B cell (primary cell): Measurements from ENCODE around the gene BPIFB2. TPM values are rescaled to one million over a fixed set of nuclear protein-coding genes. Genes with fewer than 3 reads are reported as not detected.

Experiments
- ATAC-seq: fragments of 200-7000 bp; cut with Tn5 transposase; one replicate; pipeline ENCODE4 v1.10.0; 2021; ENCODE audit warnings: low read depth, mild to moderate bottlenecking, moderate number of reproducible peaks, moderate library complexity
- CTCF ChIA-PET: fragments of 350-600 bp; sonication (Branson Sonifier 250); formaldehyde crosslinking; loops from one replicate; lab custom pipeline; 2021; ENCODE audit warnings: antibody characterized with exemption, inconsistent platforms; lab: Charles Lee
- POLR2A ChIA-PET: fragments of 350-600 bp; sonication (Branson Sonifier 250); formaldehyde crosslinking; loops from one replicate; lab custom pipeline; 2021; ENCODE audit warnings: antibody characterized with exemption; lab: Charles Lee
- DNase-seq: peaks from one replicate; pipeline ENCODE4 v3.0.0; 2013
- H2AFZ ChIP-seq: 2 replicates; pipeline ENCODE4 v1.6.1; 2012; ENCODE audit warnings: mild to moderate bottlenecking, low read depth, low read length; ENCODE audit not compliant: insufficient read depth, poor library complexity, severe bottlenecking
- H3K27ac ChIP-seq, 2 donors: 1 replicate in 1 of 2; 2 replicates in 1 of 2; pipeline ENCODE4 v1.5.1; 2012 to 2013; ENCODE audit warnings: low read length in 2 of 2, mild to moderate bottlenecking in 2 of 2, moderate library complexity in 1 of 2
- H3K27me3 ChIP-seq, 4 experiments: fragments of 200-600 bp in 1 of 4; sonication (generic) in 1 of 4; replicated peaks in 1 of 4; 1 replicate in 2 of 4; 2 replicates in 2 of 4; pipeline versions ENCODE4 v1.6.1 to v1.7.0; 2013 to 2016; ENCODE audit warnings: low read length in 3 of 4, mild to moderate bottlenecking in 2 of 4, mixed read lengths in 1 of 4, moderate library complexity in 1 of 4; ENCODE audit not compliant: insufficient read depth in 4 of 4, control insufficient read depth in 3 of 4; ENCODE audit errors: control extremely low read depth in 1 of 4
- H3K36me3 ChIP-seq, 2 experiments: replicated peaks in 1 of 2; 1 replicate in 1 of 2; 2 replicates in 1 of 2; pipeline versions ENCODE4 v1.6.1 to v1.7.1; 2013; ENCODE audit warnings: low read length in 1 of 2; ENCODE audit not compliant: insufficient read depth in 2 of 2, control insufficient read depth in 1 of 2; ENCODE audit errors: control extremely low read depth in 1 of 2, extremely low read depth in 1 of 2
- H3K4me1 ChIP-seq, 2 donors: fragments of 200-600 bp in 1 of 2; sonication (generic) in 1 of 2; 1 replicate in 1 of 2; 2 replicates in 1 of 2; pipeline versions ENCODE4 v1.5.1 to v1.6.1; 2013 to 2017; ENCODE audit warnings: low read length in 2 of 2; ENCODE audit not compliant: control insufficient read depth in 2 of 2, insufficient read depth in 2 of 2
- H3K4me2 ChIP-seq: replicated peaks from 2 replicates; pipeline ENCODE3; 2012; ENCODE audit warnings: mild to moderate bottlenecking, low read depth, low read length; ENCODE audit not compliant: poor library complexity, severe bottlenecking
- H3K4me3 ChIP-seq, 5 experiments: fragments of 200-600 bp in 1 of 5; sonication (generic) in 1 of 5; 1 replicate in 3 of 5; 2 replicates in 2 of 5; pipeline versions ENCODE4 v1.5.1 to v1.7.0; 2011 to 2016; ENCODE audit warnings: low read length in 4 of 5, mild to moderate bottlenecking in 4 of 5, low read depth in 2 of 5, control low read depth in 1 of 5, moderate library complexity in 1 of 5; ENCODE audit not compliant: insufficient read depth in 1 of 5; ENCODE audit errors: control extremely low read depth in 1 of 5, extremely low read depth in 1 of 5
- H3K79me2 ChIP-seq: fragments of 200-600 bp; sonication (generic); one replicate; pipeline ENCODE4 v1.6.0; 2016; ENCODE audit warnings: low read length; ENCODE audit not compliant: control insufficient read depth, insufficient read depth
- H3K9ac ChIP-seq: fragments of 200-600 bp; sonication (generic); 2 replicates; pipeline ENCODE4 v1.6.1; 2017; ENCODE audit warnings: mild to moderate bottlenecking, low read length, moderate library complexity
- H3K9me3 ChIP-seq, 3 donors: one replicate each; pipeline versions ENCODE4 v1.6.1 to v1.7.1; 2013; ENCODE audit warnings: low read length in 2 of 3; ENCODE audit not compliant: control insufficient read depth in 2 of 3, insufficient read depth in 1 of 3; ENCODE audit errors: control extremely low read depth in 1 of 3
- H4K20me1 ChIP-seq: 2 replicates; pipeline ENCODE4 v1.6.0; 2012; ENCODE audit warnings: mild to moderate bottlenecking, low read length; ENCODE audit not compliant: insufficient read depth, control insufficient read depth, poor library complexity, severe bottlenecking
- H3K27ac Mint-ChIP-seq: one replicate; pipeline ENCODE4 v1.8.0; 2021; ENCODE audit warnings: mixed read lengths
- H3K27me3 Mint-ChIP-seq: one replicate; pipeline ENCODE4 v1.8.0; 2021; ENCODE audit warnings: mixed read lengths
- H3K4me1 Mint-ChIP-seq: one replicate; pipeline ENCODE4 v1.8.0; 2021; ENCODE audit warnings: mixed read lengths
- H3K4me3 Mint-ChIP-seq: one replicate; pipeline ENCODE4 v1.8.0; 2021; ENCODE audit warnings: mixed read lengths
- H3K9me3 Mint-ChIP-seq: one replicate; pipeline ENCODE4 v1.8.0; 2022; ENCODE audit warnings: mixed read lengths; ENCODE audit not compliant: insufficient read depth
- CTCF ChIP-seq: fragments of 200-600 bp; IDR thresholded peaks from one replicate; pipeline ENCODE4 v1.8.0; 2022; ENCODE audit warnings: antibody characterized with exemption, mild to moderate bottlenecking
- EZH2 ChIP-seq: IDR thresholded peaks from 2 replicates; pipeline ENCODE4 v1.6.1; 2012; ENCODE audit warnings: borderline replicate concordance, low read depth, mild to moderate bottlenecking, moderate library complexity, low read length; ENCODE audit not compliant: insufficient read depth, poor library complexity, severe bottlenecking
- WGBS: methylation state at CpG from one replicate; pipeline ENCODE4 v1.1.5; 2013; ENCODE audit warnings: missing lambda C conversion rate; ENCODE audit not compliant: insufficient coverage; 5-methylcytosine and 5-hydroxymethylcytosine counted together
- intact Hi-C: fragments of 100-400 bp; cut with micrococcal nuclease; formaldehyde crosslinking; loops from one replicate; pipeline ENCODE4 v1.10.0; 2022
- polyA plus RNA-seq: library from polyadenylated mRNA; depleted of rRNA; stranded (reverse); fragments of >200 nt; gene quantifications from 2 replicates; pipeline ENCODE4 v1.2.3, GENCODE V29; 2012
- total RNA-seq, 2 donors: library from RNA; stranded (reverse); fragments of 120-200 nt in 1 of 2; gene quantifications; 1 replicate in 1 of 2; 2 replicates in 1 of 2; pipeline versions ENCODE4 v1.2.3 to v1.2.4, GENCODE V29; 2013 to 2022

BPIFB2 gene
- total and polyA plus RNA-seq, 2 donors (not counting 1 experiment from before 2014, with no cell fraction given), result not detected

GRCh38 chr20:32982617-32983458 is 24.7 kb upstream of the BPIFB2 start:
- CTCF ChIA-PET, result interaction anchor here (1.1 kb wide), 1 partner anchor 9 kb away, joined by 3 read pairs; no protein-coding TSS in a partner anchor
- TF ChIP-seq CTCF (no peak), EZH2 (no peak)
- H3K9ac ChIP-seq, result no peak overlapping the region

GRCh38 chr20:32983459-32984112 is 23.9 kb upstream of the BPIFB2 start:
- Mint-ChIP-seq H3K4me1 (no peaks in the 10 kb centered on the region), H3K9me3 (no peaks in the 10 kb centered on the region), H3K4me3 (no peak overlapping the region), H3K27me3 (no peaks in the 10 kb centered on the region), H3K27ac (no peak overlapping the region)
- DNase-seq (no peak), ATAC-seq (no peak)
- intact Hi-C loops, result no loop called here
- Histone ChIP-seq H3K27me3 (no peaks in the 10 kb centered on the region), H3K4me1 (no peaks in the 10 kb centered on the region), H3K4me3 (no peak overlapping the region), H2AFZ (no peak overlapping the region), H4K20me1 (no peaks in the 10 kb centered on the region), H3K79me2 (no peaks in the 10 kb centered on the region), H3K27ac (no peak overlapping the region), H3K4me2 (no peak overlapping the region), H3K9ac (no peak overlapping the region), H3K36me3 (no peaks in the 10 kb centered on the region), H3K9me3 (peaks cover 0 to 5% (median 0%) of the 10 kb centered on the region in 3 donors)
- no peak for TF ChIP-seq CTCF
- no peak for TF ChIP-seq EZH2
- POLR2A ChIA-PET, result no interaction called here
- WGBS, result 99% methylated on average over 5 of the region's 12 CpGs
- CTCF ChIA-PET, result interaction anchor here (1.1 kb wide), 1 partner anchor 8 kb away, joined by 3 read pairs; no protein-coding TSS in a partner anchor

More at GRCh38 chr20:32982617-32983458, 24.7 kb upstream of the BPIFB2 start:
- no peaks in the 10 kb centered on the region for H3K9me3 Mint-ChIP-seq
- Histone ChIP-seq H3K27me3 (no peaks in the 10 kb centered on the region), H2AFZ (no peak overlapping the region), H3K4me2 (no peak overlapping the region), H3K9me3 (peaks cover 0 to 5% (median 0%) of the 10 kb centered on the region in 3 donors), H3K79me2 (no peaks in the 10 kb centered on the region), H3K27ac (no peak overlapping the region), H3K4me3 (no peak overlapping the region), H3K4me1 (no peaks in the 10 kb centered on the region), H4K20me1 (no peaks in the 10 kb centered on the region), H3K36me3 (no peaks in the 10 kb centered on the region)
- ATAC-seq, result no peak
- no peak overlapping the region for H3K27ac Mint-ChIP-seq
- H3K27me3 Mint-ChIP-seq, result no peaks in the 10 kb centered on the region
- no peak for DNase-seq
- intact Hi-C loops, result no loop called here
- H3K4me1 Mint-ChIP-seq, result no peaks in the 10 kb centered on the region
- POLR2A ChIA-PET, result no interaction called here
- H3K4me3 Mint-ChIP-seq, result no peak overlapping the region
- 92% methylated on average over 9 of the region's 10 CpGs for WGBS
